GOT3 (cell line): ENCODE data around the gene ATP1B1.

ENCODE experiments used
- DNase-seq: peaks from one replicate; lab custom pipeline; 2025; ENCODE audit warnings: mixed read lengths; lab: John Stamatoyannopoulos, UW

ATP1B1 gene

DNA sequence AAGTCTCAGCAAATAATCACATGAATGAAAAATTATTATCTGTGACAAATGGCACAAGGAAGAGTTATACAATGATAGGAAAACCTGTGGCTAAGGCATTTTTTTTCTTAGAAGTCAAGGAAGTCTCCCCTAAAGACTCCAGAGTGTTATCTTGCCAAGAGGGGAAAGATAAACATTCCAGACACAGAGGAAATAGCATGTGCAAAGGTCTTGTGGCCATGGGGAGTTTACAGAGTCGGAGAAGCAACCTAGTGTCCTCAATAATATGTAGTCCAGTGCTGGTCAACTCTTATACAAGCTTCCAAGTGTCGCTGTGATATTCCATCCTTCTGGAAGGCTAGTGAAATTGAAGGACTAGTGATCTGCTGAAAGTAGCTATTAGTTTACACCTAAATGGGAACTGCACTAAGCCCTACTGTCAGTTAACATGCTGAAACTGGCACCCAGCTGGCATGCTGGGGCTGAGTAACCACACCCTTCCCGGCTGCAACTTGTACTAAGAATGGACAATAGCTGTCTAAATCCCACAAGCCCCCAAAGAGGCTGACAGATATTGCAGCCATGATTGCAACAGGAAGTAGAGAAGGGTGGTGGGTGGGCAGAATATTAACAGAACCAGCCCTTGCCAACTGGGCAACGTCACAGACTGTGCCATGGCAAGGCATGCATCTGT, 11.5 kb upstream of the ATP1B1 start:
- DNase-seq: no peak

DNA sequence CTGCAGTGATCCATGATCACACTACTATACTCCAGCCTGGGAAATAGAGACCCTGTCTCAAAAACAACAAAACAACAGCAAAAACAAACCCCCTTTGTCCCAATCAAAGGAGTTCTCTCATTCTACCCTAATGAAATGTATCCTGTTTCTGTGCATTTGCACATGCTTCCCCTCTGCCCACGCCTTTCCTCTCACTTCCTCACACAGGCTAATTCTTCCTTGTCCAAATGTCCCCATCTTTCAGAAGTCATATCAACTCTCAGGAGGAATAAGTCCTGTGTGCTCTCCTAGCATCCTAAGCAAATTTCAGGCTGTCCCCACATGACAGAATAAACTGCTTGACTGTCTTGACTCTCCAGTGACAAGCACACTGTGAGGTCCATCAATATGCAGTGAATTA, 8.1 kb upstream of the ATP1B1 start:
- DNase-seq: no peak

DNA sequence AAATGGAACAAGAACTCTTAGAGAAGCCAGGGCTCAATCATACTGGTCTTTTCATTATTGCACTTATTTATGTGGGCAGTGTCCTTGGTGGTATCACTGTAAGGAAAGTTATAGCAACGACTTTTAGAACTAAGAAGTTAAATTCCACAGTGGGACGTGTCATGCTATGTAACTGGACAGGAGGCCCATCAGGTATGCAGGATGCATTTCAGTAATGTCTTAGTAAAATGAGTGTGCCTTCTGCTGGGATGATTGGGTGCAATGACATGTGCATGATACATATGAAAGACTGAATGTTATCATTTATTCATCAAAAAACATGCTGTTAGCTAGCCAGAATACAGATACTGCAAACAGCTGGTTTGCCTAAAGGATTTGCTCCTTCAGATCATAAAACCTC, 6.9 kb upstream of the ATP1B1 start:
- no peak for DNase-seq

GRCh38 chr1:169100208-169100607, 6.3 kb upstream of the ATP1B1 start:
- no peak for DNase-seq

- no peak for DNase-seq
Measured at GRCh38 chr1:169100651-169101088, 5.8 kb upstream of the ATP1B1 start.

DNA sequence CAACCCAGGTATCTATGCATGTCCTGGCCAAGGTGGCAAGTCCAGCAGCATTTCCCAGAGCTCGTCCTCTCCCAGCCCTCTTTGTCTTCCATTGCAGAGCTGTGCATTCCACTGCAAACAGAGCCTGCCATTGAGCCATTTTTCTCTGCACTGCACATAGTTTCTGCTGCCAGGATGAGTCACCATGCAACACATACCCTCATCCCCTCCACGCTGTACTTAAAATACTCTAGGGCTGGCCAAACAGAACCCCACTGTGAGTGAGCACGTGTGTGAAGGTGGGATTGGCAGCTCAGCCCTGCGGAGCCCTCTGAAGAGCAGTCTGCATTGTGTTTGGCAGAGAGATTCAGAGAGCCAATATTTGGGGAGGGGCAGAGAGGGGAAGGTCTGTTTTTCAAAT, 3.9 kb upstream of the ATP1B1 start:
- DNase-seq: no peak

DNA sequence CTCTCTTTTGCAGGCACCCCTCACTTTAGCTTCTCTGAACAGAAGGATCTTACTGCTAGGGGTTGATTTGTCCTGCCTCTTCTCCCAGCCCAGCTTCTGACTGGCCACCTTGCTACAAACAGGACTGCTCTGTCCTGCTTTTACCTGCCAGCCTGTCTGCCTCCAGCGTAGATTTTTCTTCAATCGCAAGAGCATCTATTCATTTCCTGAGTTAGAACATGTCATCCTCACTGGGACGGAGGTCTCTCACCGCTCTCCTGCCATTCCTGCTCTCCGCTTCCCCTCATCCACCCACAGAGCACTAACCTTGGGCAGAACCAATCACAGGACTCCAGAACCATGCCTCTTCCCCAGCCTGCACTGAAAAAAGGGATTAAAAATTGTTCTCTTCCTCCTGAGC, 3.5 kb upstream of the ATP1B1 start:
- DNase-seq: no peak

DNA sequence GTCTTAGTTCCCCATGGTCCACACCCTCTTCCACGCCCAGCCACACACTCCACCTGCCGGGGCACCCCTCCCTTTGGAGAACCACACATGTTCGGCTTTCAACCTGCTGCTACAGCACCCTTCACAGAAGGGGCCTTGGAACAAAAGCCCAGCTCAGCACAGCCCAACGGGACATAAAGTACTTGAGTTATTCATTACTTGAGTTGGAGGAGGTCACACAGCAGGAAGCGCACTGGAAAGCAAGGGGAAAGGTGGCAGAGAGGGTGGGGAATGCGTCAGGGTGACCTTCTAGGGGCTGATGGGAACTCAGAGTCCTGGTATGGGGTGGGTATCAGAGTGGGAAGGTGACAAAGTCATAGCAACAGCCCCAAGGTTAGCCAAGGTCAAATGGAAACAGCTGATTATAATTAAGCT, 3.0 kb upstream of the ATP1B1 start:
- DNase-seq: no peak

DNA sequence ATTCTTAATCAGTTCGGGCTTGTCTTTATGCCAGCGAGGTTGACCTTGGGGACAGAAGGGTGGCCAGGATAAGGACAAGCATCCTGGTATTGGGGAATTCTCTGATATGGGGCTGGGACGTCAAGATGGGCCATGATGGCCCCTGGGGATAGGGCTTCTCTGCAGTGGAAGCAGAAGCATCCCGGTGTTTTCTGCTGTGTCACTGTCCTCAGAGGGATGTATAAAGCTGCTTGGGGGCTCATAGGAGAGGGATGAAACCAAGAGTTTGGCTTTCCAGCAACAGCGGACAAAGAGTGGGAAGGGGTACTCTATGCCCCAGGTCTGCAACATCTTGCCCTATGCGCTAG, 1.4 kb upstream of the ATP1B1 start:
- no peak for DNase-seq

GRCh38 chr1:169105434-169106094, 926 bp upstream of the ATP1B1 start:
- DNase-seq: no peak

- DNase-seq: no peak
Measured at GRCh38 chr1:169106921-169107602, 572 bp downstream of the ATP1B1 start.

DNA sequence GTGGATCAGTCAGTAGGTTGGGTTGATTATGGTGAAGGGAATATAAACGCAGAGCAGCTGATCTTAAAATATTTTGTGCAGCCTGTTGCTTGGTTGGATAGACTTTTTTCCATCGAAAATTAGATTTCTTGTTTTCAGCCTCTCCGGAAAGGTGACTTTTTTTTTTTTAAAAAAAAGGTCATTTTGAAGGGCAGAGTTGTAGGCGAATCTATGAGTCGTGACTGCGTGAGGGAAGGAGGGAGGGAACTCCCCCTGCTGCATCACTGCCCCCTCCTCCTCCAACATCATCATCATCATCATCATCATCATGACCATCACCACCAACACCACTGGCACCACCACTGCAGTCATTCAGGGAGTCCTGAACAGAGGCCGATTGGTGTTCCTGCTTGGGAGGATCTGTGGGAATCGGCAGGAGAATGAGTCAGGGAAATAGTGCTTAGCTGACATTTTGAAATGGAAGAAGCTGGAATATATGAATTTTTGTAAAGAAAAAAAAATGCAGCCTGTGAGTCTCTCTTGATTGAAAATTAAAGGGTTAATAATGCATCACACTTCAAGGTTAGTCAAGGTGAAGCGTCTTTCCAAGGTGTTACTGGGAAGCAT, 1.2 kb downstream of the ATP1B1 start:
- DNase-seq: no peak

GRCh38 chr1:169108223-169108622, 1.7 kb downstream of the ATP1B1 start:
- DNase-seq: no peak

GRCh38 chr1:169108863-169109560, 2.5 kb downstream of the ATP1B1 start:
- no peak for DNase-seq

DNA sequence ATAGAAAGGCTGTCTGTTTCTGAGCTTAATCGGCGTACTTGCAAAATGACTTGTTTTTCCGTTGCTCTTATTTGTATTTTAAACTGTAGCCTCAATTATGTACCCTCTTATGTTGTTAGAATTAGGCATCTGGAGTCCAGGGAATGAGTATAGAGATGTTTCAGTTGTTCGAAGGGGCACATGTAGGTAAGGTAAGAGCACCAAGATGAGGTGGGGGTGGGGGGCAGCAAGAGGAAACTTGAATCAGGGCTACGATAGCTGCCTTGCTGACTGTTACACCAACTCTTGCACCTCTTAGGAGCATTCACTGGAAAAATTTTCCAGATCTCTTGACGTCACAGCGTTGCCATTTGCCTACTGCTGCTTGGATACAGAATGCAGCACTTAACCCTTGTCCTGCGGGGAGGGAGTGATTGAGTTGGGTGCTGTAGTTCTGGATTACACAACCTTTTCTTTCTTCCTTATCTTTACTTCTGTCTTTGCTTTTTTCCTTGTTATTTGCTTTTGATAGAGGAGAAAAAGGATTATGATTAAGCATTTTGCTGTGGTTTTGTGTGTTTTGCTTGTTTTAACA, 3.2 kb downstream of the ATP1B1 start:
- DNase-seq: no peak

DNA sequence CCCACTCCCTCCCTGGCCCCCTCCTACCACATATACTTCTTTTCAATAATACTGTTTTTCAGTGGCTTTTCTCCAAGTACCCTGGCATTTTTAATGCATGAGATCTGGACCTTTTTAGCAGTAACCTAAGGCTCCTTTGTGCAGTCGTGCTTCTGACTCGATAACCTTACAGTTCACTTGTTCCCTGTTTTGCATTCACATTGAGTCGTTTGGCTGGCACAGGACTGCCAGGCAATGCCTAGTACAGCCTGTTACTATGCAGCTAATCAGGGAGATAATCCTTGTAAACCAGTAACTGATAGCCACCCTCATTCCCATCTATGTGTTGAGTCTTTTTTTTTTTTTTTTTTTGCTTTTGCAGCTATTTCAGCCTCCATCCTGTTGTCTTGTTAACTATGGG, 3.7 kb downstream of the ATP1B1 start:
- DNase-seq: no peak

DNA sequence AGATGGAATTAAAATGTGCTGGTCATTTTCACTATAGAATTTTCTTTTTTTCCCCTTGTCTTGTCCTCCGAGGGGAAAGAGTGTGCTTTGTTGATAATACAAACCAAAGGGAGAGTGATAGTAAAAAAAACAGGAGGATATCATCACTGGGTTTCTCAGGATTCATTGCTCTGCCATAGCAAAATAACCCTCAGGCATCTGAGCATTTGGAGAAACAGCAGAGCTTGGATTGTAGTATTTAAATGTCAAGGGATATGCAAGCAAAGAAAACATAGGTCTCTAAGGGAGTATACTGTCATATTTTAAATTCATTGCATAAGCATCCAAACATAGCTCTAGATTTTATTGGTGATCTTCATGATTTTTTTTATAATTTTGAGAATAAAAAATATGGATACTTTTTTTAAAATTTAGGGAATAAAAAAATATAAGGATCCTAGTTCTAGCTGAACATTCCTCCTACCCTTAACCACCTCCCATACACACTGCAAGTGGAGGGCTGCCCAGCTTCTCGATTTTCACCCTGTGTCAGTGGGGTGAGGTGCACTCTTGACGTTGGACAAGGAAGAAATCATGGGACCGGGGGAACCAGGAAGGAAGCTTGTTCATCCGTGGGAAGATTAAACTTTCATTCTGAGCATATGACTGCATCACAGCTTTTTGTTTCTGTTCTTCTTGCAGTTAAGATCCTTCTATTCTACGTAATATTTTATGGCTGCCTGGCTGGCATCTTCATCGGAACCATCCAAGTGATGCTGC, 4.4 kb downstream of the ATP1B1 start:
- DNase-seq: no peak

DNA sequence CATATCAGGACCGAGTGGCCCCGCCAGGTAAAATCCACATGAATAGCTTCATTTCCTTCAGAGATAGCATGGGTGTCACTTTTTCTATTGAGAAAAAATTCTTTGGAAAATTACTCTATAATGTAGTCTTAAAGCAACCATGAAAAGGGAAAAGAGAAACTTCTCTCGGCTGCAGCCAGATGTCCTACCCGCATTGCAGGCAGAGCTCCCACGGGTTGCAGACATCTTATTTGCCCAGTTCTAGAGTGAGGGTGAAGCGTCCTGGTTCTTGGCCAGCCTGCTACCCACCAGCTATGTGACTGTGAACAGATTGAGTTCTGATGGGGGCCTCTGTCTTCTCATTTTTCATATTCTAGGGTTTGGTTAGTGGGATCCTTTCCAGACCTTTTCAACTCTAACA, 5.0 kb downstream of the ATP1B1 start:
- DNase-seq: no peak

DNA sequence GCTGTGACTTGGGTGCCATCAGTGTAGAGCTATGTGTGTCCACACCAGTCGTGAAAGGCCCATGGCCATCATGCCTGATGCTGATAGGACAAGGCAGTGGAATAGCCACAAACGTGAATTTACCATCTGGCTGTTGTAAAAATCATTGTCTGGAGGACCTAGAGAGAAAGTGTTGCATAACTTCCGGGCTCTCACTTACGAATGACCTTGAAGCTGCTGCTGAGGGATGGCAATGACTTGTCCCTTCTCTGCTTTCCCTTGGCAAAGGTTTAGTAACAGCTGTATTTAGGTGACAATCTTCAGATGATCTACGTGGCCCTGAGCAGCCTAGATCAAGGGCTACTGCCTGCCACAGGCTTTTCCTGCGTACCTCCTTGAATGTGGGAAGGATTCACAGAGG, 5.8 kb downstream of the ATP1B1 start:
- DNase-seq: no peak

DNA sequence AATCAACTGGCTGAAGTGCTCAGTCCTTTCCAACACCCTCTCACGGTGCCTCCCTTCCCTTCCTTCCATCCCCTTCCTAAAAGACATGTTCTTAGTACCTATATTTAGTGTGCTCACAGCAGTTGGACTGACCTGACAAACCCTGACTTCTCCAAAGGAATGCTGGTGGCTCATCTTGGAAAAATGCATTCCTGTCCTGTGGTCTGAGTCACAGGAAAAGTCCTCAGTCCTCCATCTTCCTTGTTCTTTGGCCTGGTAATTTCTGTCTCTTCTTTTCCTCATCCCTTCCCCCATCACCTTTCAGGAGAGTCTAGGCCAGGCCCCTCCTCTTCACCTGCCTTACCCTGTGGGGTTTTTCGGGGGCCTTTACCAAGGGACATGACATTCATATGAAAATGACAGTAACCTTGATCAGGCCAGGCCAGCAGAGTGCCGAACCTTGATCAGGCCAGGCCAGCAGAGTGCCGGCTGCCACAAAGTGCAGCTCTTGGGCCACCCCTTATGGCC, 7.2 kb downstream of the ATP1B1 start:
- DNase-seq: no peak
